HEK293T (cell line): Measurements from ENCODE around the gene NEURL4.
"Not testable (repeated sequence)": the region's sequence is repeated elsewhere in the genome, so short reads cannot be mapped to it uniquely, and the experiment has no call there.

ENCODE experiments used
- CTCF ChIA-PET: fragments of 350-600 bp; formaldehyde crosslinking; extraction: SDS; loops from one replicate; lab custom pipeline; 2021; ENCODE audit warnings: antibody characterized with exemption, inconsistent platforms; lab: Yijun Ruan, JAX
- POLR2A ChIA-PET: fragments of 350-600 bp; formaldehyde crosslinking; extraction: SDS; loops from one replicate; lab custom pipeline; 2020; ENCODE audit warnings: antibody characterized with exemption, inconsistent platforms; lab: Yijun Ruan, JAX
- DNase-seq: peaks from one replicate; pipeline ENCODE4 v3.0.0; 2012; ENCODE audit warnings: mixed read lengths; ENCODE audit errors: extremely low spot score
- ARNT ChIP-seq: fragments of 450-650 bp; IDR thresholded peaks from 2 replicates; pipeline ENCODE4 v1.6.1; 2017; ENCODE audit warnings: mild to moderate bottlenecking
- BHLHE40 ChIP-seq: fragments of 450-650 bp; IDR thresholded peaks from 2 replicates; pipeline ENCODE4 v1.6.1; 2016; ENCODE audit warnings: mild to moderate bottlenecking, moderate library complexity, borderline replicate concordance
- CTBP1 ChIP-seq: fragments of 450-650 bp; IDR thresholded peaks from 2 replicates; pipeline ENCODE4 v1.6.1; 2016; ENCODE audit warnings: borderline replicate concordance
- ELF4 ChIP-seq: fragments of 450-650 bp; IDR thresholded peaks from 2 replicates; pipeline ENCODE4 v1.6.1; 2017; ENCODE audit warnings: antibody characterized with exemption
- FOXA1 ChIP-seq: fragments of 450-650 bp; IDR thresholded peaks from 2 replicates; pipeline ENCODE4 v1.6.1; 2016; ENCODE audit warnings: mild to moderate bottlenecking
- FOXK2 ChIP-seq: fragments of 450-650 bp; IDR thresholded peaks from 2 replicates; pipeline ENCODE4 v1.6.1; 2016; ENCODE audit warnings: mild to moderate bottlenecking
- FOXM1 ChIP-seq: fragments of 450-650 bp; IDR thresholded peaks from 2 replicates; pipeline ENCODE4 v1.6.1; 2017; ENCODE audit warnings: mild to moderate bottlenecking, borderline replicate concordance
- HDGF ChIP-seq: fragments of 450-650 bp; IDR thresholded peaks from 2 replicates; pipeline ENCODE4 v1.6.1; 2017; ENCODE audit warnings: antibody characterized with exemption, borderline replicate concordance
- L3MBTL2 ChIP-seq: fragments of 450-650 bp; conservative IDR thresholded peaks from 2 replicates; pipeline ENCODE4 v1.6.1; 2016; ENCODE audit warnings: mild to moderate bottlenecking
- LEF1 ChIP-seq: fragments of 450-650 bp; IDR thresholded peaks from 2 replicates; pipeline ENCODE4 v1.6.1; 2017; ENCODE audit warnings: mild to moderate bottlenecking, borderline replicate concordance
- NFRKB ChIP-seq: fragments of 450-650 bp; IDR thresholded peaks from 2 replicates; pipeline ENCODE4 v1.6.1; 2016; ENCODE audit warnings: mild to moderate bottlenecking, moderate library complexity
- SP1 ChIP-seq: fragments of 450-650 bp; IDR thresholded peaks from 2 replicates; pipeline ENCODE4 v1.6.1; 2017
- SUZ12 ChIP-seq: fragments of 450-650 bp; IDR thresholded peaks from 2 replicates; pipeline ENCODE4 v1.6.1; 2016; ENCODE audit warnings: mild to moderate bottlenecking
- TARDBP ChIP-seq: fragments of 450-650 bp; IDR thresholded peaks from 2 replicates; pipeline ENCODE4 v1.6.1; 2016
- ZNF384 ChIP-seq: fragments of 450-650 bp; IDR thresholded peaks from 2 replicates; pipeline ENCODE4 v1.6.1; 2016
- TF ChIP-seq, protein P1 (sequence below): fragments of 450-650 bp; IDR thresholded peaks from 2 replicates; pipeline ENCODE4 v1.6.1; 2016

NEURL4 gene

DNA sequence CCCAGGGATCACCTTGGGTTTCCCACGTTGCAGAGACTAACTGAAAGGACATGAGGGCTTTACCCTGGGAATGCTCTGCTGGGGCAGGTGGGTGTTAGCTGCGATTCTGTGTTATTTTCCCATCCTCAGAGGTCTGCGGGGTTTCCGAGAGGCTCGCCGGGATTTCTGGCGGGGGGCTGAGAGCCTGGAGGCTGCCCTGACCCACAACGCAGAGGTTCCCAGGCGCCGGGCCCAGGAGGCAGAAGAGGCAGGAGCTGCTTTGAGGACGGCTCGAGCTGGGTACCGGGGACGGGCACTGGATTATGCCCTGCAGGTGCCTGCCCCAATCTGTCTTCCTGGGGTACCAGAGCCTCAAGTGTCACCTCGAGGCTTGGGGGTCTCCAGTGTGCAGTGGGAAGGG is 14.1 kb upstream of the NEURL4 start:
- TF ChIP-seq FOXA1 (no peak), HDGF (no peak), FOXM1 (no peak), CTBP1 (no peak), ARNT (no peak), FOXK2 (no peak), BHLHE40 (no peak), NFRKB (no peak), ELF4 (no peak), LEF1 (no peak), TARDBP (no peak)
- TF ChIP-seq, protein P1, sequence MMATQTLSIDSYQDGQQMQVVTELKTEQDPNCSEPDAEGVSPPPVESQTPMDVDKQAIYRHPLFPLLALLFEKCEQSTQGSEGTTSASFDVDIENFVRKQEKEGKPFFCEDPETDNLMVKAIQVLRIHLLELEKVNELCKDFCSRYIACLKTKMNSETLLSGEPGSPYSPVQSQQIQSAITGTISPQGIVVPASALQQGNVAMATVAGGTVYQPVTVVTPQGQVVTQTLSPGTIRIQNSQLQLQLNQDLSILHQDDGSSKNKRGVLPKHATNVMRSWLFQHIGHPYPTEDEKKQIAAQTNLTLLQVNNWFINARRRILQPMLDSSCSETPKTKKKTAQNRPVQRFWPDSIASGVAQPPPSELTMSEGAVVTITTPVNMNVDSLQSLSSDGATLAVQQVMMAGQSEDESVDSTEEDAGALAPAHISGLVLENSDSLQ = no peak
- ChIA-PET POLR2A (no interaction called here), CTCF (no interaction called here)
- no peak for DNase-seq

DNA sequence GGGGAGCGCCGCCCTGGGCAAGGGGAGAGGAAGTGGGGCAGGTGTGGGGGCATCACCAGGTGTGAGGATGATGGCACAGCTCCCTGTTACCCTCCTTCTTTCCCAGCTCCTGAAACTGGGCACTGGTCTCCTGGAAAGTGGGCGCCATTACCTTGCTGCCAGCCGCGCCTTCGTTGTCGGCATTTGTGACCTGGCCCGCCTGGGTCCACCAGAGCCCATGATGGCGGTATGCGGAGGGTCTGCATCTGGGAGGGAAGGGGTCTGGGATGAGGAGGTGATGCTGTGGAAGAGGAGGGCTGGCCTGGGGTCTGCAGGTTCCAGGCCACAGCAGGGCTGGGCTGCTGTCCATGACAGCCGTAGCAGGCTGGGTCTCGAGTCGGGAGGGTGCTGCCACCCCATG is 12.7 kb upstream of the NEURL4 start:
- TF ChIP-seq BHLHE40 (no peak), FOXK2 (no peak), FOXA1 (no peak), NFRKB (no peak), CTBP1 (no peak), L3MBTL2 (no peak), LEF1 (no peak), SUZ12 (no peak)
- TF ChIP-seq, protein P1 = no peak
- DNase-seq = no peak
- ChIA-PET CTCF (interaction anchor here (0.6 kb wide), 1 partner anchor 331 kb away, joined by 3 read pairs; no protein-coding TSS in a partner anchor), POLR2A (interaction anchor here (1.0 to 1.2 kb wide), 2 partner anchors 9 to 12 kb away, joined by 3 to 6 read pairs; partner anchors contain the start of gene NEURL4)

DNA sequence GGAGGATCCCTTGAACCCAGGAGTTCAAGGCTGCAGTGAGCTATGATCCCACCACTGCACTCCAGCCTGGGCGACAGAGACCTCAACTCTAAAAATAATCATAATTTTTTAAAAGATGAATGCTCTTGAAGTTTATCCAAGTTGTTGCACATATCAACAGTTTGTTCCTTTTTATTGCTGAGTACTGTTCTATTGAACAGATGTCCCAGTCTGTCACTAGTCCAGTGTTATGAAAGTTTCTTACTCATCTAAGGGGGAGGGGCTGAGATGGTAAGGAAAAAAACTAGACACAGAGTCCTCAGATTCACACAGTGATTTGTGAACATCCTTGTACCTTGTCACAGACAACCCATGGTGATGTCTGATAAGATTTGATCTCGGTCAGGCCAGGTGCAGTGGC is 11.0 kb upstream of the NEURL4 start:
- CTCF ChIA-PET = no interaction called here
- POLR2A ChIA-PET = interaction anchor here (0.6 kb wide), 1 partner anchor 11 kb away, joined by 3 read pairs; no protein-coding TSS in a partner anchor
- DNase-seq = no peak
- no peak for TF ChIP-seq SP1
- no peak for TF ChIP-seq HDGF
- TF ChIP-seq FOXK2 = no peak
- TF ChIP-seq FOXM1 = no peak
- TF ChIP-seq FOXA1 = no peak
- no peak for TF ChIP-seq CTBP1
- no peak for TF ChIP-seq SUZ12

DNA sequence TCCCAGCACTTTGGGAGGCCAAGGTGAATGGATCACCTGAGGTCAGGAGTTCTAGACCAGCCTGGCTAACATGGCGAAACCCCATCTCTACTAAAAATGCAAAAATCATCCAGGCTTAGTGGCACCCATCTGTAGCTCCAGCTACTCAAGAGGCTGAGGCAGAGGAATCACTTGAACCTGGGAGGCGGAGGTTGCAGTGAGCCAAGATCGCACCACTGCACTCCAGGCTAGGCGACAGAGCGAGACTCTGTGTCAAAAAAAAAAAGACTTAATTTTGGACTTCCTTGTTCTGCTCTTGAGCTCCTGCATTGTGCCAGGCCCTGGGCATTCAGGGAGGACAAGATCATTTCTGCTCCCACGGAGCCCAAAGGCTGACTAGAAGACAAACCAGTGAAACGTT is 8.5 kb upstream of the NEURL4 start:
- POLR2A ChIA-PET = interaction anchor here (1.0 to 1.1 kb wide), 2 partner anchors 13 to 24 kb away, joined by 5 to 6 read pairs; no protein-coding TSS in a partner anchor
- DNase-seq, CTCF ChIA-PET: not testable (repeated sequence)

DNA sequence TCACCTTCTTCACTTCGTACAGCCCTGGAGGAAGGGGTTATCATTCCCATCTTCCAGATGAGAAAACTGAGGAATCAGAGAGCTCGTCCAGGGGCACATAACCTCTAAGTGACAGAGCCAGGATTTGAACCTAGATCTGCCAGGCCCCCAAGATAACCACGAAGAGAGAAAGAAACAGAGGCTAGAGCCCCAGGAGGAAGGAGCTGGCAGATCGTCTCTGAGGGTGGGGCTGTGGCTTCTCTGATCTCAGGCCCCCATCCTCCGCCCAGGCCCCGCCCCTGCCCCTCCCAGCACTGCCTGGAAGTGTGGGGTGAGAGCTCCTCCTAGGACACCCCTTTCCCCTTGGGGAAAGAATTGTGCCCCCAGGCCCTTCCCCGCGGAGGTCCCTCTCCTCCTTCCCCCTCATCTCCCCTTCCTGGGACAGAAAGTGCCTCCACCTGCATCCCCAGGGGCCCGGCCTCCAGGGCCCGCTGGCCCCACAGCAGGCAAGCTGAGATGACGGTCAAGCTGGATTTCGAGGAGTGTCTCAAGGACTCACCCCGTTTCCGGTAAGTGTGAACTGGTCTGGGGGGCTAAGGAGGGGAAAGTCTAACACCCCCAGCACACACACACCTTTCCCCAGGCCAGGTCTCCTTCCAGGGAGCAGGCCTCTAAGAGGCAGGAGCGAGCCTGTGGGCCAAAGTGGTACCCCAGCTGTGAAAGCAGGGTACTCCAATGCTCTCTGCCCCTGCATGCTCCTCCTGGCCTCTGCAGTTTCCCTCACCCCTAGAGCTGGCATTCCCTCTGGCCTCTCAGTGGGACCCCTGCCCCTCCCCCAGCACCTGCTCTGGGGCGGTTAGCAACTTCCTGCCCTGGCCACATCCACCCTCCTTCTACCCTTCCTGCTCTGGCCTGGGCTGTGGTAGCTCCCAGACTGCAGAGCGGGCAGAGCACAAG is 7.4 kb upstream of the NEURL4 start, which contains the start of gene ACAP1:
TSS of gene ACAP1 (plus strand) at position 290 of the 936 bp plus-strand sequence. CDS start at position 496, 206 bp downstream.
- DNase-seq = no peak
- POLR2A ChIA-PET = no interaction called here
- CTCF ChIA-PET = no interaction called here
- TF ChIP-seq ELF4 (no peak), HDGF (no peak), ZNF384 (no peak), SUZ12 (no peak), LEF1 (no peak), BHLHE40 (no peak), FOXM1 (no peak), SP1 (no peak), L3MBTL2 (no peak), FOXK2 (no peak), ARNT (no peak), FOXA1 (no peak), NFRKB (no peak), CTBP1 (no peak), TARDBP (no peak)
- TF ChIP-seq, protein P1 = no peak

DNA sequence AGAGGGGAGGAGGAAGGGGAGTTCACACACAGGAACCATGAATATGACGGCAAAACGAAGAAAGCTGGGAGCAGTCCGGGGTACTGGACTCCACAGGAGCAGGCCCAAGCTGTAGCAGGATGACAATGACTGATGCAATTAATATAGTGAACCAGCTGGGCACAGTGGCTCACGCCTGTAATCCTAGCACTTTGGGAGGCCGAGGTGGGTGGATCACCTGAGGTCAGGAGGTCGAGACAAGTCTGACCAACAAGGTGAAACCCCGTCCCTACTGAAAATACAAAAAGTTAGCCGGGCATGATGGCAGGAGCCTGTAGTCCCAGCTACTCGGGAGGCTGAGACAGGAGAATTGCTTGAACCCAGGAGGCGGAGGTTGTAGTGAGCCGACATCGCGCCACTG is 6.6 kb upstream of the NEURL4 start:
- POLR2A ChIA-PET, CTCF ChIA-PET, DNase-seq: not testable (repeated sequence)
